ENCODE results near the gene OAS1.
"Not testable (repeated sequence)": the region's sequence is repeated elsewhere in the genome, so short reads cannot be mapped to it uniquely, and the experiment has no call there.

Gene OAS1

GRCh38 chr12:112936927-112937326 is 30.2 kb downstream of the OAS1 start:
- no peak for DNase-seq (ENCODE audit: low spot score)

- DNase-seq (ENCODE audit: low spot score), result peak; percentile 73
Observed at GRCh38 chr12:112937741-112938719, 31.3 kb downstream of the OAS1 start, which contains the start of gene OAS3. Gene OAS3 (plus strand): TSS chr12:112938474. CDS start chr12:112938531, 57 bp downstream.

GRCh38 chr12:112938751-112939150 is 32.0 kb downstream of the OAS1 start:
- DNase-seq (ENCODE audit: low spot score), result no peak

- no peak for DNase-seq (ENCODE audit: low spot score)
Observed at GRCh38 chr12:112939761-112940381, 33.1 kb downstream of the OAS1 start.

GRCh38 chr12:112941528-112942335 is 35.0 kb downstream of the OAS1 start:
- DNase-seq (ENCODE audit: low spot score), result no peak

GRCh38 chr12:112942572-112942971 is 35.8 kb downstream of the OAS1 start:
- no peak for DNase-seq (ENCODE audit: low spot score)

- DNase-seq (ENCODE audit: low spot score), result no peak
Observed at GRCh38 chr12:112944024-112944690, 37.4 kb downstream of the OAS1 start.

GRCh38 chr12:112945515-112945914 is 38.8 kb downstream of the OAS1 start:
- no peak for DNase-seq (ENCODE audit: low spot score)

GRCh38 chr12:112946236-112947000 is 39.7 kb downstream of the OAS1 start:
- no peak for DNase-seq (ENCODE audit: low spot score)

- DNase-seq (ENCODE audit: low spot score), result no peak
Observed at GRCh38 chr12:112947314-112947713, 40.6 kb downstream of the OAS1 start.

GRCh38 chr12:112947761-112948160 is 41.0 kb downstream of the OAS1 start:
- no peak for DNase-seq (ENCODE audit: low spot score)

- no peak for DNase-seq (ENCODE audit: low spot score)
Observed at GRCh38 chr12:112948806-112949205, 42.0 kb downstream of the OAS1 start.

- no peak for DNase-seq (ENCODE audit: low spot score)
Observed at GRCh38 chr12:112950701-112951100, 43.9 kb downstream of the OAS1 start.

- not testable (repeated sequence) for DNase-seq (ENCODE audit: low spot score)
Observed at GRCh38 chr12:112957125-112957524, 50.4 kb downstream of the OAS1 start.

- DNase-seq (ENCODE audit: low spot score), result no peak
Observed at GRCh38 chr12:112961074-112961473, 54.3 kb downstream of the OAS1 start.

- DNase-seq (ENCODE audit: low spot score), result no peak
Observed at GRCh38 chr12:112961536-112961935, 54.8 kb downstream of the OAS1 start.

GRCh38 chr12:112962561-112962960 is 55.8 kb downstream of the OAS1 start:
- DNase-seq (ENCODE audit: low spot score), result no peak

- DNase-seq (ENCODE audit: low spot score), result no peak
Observed at GRCh38 chr12:112963227-112963861, 56.6 kb downstream of the OAS1 start.

- DNase-seq (ENCODE audit: low spot score), result no peak
Observed at GRCh38 chr12:112964067-112964670, 57.4 kb downstream of the OAS1 start.

GRCh38 chr12:112964915-112965314 is 58.2 kb downstream of the OAS1 start:
- no peak for DNase-seq (ENCODE audit: low spot score)

Measured in CD4-positive, alpha-beta T cell treated with Interleukin-15 for 4 hours (primary cell).